ENCODE data around the gene TMEM33.

TMEM33 gene

DNA sequence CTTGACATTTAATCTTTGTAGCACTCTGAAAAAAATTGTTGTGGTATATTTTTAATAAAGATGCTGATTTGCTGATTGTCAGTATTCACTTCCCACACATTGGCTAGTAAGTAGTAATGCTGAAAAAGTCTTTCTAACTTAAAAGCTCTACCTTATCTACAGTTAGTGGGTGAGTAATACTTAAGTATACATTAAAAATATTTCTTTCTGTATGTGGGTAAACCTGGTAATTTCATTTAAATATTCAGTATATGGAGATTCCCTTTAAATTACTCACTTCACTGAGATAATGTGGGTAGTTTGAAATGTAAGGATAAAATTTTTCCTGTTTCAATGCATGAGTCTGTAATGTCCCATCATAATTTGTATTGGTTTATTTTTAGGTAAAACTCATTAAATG is 5.6 kb downstream of the TMEM33 start:
- DNase-seq: no peak

DNA sequence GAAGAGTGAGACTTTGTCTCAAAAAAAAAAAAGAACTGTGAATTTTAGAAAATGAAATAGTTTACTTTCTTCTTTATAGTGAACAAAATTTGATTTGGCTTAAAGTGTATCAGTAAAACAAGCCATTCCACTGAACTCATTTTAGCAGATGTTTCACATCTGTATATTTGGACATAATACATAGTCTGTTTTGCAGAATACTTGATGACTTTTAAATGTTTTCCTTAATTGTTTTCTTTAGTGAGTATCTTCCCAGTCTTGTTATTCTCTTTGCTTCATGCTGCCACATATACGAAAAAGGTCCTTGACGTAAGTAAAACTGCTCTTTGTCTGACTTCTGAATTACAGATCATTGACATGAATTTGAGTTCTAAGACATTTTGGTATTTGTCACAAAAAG is 8.3 kb downstream of the TMEM33 start:
- no peak for DNase-seq

DNA sequence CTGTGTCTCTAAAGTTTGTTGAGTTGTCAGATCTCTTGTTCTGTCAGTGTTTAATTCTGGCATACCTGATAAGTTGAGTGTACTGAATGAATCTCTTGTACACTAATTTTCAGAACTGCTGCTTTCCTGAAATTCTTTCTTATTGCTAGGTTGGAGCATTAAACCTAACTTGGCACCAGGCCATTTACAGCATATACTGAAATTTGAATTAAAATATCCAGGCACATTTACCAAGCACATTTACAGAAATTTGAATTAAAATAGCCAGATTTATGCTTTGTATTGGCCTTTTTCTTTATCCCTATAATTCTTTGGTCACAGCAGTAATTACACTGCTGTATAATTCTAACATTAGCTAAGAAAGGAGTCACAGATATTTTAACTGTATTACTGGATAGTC is 8.9 kb downstream of the TMEM33 start:
- no peak for DNase-seq

DNA sequence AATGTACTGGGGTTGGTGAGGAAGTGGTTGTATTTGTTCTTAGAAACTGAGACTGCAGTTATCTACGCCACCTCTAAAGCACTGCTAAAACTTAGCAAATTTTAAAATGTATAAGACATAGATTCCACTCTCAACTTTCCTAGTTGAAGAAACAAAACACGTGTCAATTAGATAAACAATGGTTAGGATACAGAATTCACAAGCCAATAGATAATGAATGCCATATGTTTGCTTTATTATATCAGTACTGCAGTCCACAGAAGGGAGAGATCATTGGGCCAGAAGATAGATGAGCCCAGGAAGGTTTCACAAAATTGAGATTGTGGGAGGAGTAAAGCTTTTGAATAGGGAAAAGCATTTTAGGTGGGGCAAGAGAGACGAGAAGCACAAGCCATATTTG is 14.3 kb downstream of the TMEM33 start:
- no peak for DNase-seq

DNA sequence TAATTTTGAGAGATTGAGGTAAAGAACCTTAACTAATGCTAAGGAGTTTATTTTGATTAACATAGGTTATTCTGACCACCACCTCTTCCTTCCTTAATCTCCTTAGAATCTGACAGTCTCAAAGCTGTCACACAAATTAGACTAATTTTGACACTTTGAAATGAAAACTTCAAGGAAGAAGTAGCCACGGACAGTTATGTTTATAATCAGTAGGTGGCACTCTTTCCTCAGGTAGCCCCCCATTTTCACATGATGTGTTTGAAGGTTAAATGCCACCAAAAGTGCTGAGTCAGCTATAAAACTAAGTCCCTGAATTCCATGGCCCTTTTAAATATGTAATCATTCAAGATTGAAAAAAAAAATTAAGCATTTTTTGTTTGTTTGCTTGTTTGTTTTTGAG is 22.4 kb downstream of the TMEM33 start:
- peak; percentile 21 for DNase-seq

DNA sequence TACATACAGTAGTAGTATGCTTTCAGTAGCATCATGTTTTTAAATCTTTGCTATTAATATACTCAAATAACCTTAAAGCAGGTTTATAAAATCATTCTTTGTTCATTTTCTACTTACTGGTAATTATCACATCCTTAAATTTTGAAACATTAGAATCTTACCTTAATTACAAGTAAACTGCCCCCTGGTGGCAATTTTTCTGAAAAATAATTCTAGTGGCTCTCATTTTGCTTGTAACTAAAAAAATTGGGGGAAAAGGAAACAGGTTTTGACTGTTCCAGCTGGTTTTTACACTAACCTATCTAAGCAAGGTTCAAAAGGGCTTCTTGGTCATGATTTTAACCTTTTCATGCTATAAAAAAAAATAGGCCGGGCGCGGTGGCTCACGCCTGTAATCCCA is 27.9 kb downstream of the TMEM33 start:
- DNase-seq: no peak

DNA sequence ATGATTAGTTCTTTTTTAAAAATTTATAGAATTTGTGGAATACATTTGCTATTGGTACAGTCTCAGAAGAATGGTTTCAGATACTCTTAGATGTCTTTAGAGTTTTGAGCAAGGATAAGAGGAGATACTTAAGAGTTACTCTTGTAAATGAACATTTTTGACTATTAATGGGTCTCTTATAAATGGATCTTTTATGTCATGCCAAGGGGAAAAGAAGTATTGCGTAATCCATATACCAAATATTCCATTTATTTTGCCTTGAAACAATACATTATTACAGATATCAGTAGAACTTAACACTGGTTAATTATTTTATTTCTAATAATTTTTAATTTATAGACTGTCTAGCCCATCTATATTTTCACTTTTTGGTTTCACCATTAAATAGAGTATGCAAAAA is 29.2 kb downstream of the TMEM33 start:
- DNase-seq: no peak

DNA sequence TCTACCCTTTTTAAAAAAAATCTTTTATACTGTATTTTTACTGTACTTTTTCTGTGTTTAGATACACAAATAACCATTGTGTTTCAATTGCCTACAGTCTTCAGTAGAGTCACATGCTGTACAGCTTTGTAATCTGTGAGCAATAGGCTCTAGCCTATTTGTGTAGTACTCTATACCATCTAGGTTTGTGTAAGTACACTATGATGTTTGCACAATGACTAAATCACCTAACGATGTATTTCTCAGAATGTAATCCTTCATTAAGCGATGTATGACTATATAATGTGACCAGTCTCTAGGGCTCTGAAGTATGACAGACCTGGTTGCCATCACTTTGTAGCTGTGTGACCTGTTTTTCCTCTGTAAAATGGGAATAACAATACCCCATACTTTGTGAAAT is 32.2 kb downstream of the TMEM33 start:
- no peak for DNase-seq

DNA sequence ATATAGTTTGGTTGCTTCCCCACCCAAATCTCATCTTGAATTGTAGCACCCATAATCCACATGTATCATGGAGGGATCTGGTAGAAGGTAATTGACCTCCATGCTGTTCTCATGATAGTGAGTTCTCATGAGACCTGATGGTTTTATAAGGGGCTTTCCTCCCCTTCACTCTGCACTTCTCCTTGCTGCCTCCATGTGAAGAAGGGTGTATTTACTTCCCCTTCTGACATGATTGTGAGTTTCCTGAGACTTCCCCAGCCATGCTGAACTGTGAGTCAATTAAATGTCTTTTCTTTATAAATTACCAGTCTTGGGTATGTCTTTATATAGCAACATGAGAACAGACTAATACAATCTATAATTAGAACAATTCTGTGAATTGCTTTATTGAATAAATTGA is 34.4 kb downstream of the TMEM33 start:
- DNase-seq: no peak

DNA sequence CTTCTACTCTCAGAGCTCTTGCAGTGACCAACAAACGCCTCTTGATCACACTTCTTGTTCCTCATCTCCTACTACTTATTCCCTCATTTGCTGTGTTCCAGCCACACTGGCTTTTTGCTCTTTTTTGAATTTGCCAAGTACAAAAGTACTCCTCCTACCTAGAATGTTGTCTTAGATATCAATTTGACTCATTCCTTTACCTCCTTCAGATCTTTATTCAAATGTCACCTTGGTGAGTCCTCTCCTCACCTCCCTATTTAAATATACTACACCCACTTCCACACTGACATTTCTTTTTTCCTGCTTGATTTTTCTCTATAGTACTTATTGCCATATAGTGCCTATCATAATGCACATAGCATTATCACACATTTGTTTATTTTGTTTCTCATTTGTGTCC is 40.1 kb downstream of the TMEM33 start:
- no peak for DNase-seq

DNA sequence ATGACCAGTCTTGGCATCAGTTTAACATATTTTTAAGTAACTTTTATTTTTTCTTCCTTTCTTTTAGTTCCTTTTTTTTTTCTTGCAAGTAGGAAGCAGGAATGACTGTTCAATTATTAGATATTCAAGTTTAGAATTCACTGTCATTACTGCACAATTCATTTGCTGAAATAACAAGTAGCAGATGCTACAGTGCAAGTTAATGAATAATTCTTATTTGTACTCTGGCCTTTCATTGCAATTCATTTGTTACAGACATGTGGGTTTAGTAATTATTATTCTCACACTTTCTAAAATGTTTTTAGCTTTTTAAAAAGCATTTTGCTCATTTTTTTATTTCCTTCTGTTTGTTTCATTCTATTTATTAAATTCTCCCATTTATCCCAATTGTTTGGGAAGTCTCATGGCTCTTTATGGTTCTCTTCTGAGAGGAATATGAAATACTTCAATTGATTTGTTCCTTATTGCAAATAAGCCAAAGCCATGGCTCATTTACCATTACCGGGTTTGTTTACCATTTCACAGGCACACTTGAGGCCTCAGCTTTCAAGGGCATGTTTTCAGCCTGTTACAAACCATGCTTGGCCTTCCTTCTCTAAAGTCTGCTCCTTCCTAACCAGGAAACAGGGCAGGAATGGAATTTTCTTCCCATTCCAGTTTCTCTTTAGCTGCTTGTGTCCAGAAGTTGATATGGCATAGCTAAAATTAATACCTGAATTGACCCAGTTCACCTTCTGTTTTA is 41.7 kb downstream of the TMEM33 start:
- no peak for DNase-seq

DNA sequence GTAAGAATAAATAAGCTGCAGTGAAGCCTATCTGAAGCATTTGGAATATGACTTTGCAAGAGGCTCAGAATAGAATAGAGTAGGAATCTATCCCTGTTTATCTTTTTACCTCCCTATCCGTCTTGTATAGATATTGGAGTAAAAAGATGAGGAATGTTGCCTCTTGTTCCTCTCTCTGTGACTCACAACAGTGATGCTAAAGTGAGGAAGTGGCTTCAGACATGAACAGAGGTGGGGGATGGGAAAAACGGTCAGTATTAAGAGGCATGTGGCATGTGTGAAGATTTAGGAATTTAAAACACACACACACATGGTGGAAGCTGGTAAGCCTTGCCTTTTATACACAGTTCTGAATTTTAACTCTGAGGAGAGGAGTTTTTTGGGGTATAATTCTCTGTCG is 42.5 kb downstream of the TMEM33 start:
- no peak for DNase-seq

DNA sequence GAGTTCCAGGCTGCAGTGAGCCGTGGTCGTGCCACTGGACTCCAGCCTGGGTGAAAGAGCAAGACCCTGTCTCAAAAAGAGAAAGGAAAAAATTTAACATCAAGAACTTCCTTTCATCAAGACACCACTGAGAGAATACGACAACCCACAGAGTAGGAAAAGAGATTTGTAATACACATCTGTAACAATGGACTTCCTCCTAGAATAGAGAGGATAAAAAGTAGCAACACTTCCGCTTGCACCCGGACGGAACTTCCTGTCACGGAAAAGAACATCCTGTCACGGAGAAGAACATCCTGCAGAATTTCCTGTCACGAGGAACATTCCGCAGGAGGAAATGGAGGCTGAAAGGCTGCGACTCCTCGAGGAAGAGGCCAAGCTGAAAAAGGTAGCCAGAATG is 46.2 kb downstream of the TMEM33 start, which contains the start of gene DCAF4L1:
Gene DCAF4L1, plus strand, starts transcription at position 301 of the 400 bp plus-strand sequence. Its CDS starts 37 bp downstream, at position 338.
- DNase-seq: no peak

DNA sequence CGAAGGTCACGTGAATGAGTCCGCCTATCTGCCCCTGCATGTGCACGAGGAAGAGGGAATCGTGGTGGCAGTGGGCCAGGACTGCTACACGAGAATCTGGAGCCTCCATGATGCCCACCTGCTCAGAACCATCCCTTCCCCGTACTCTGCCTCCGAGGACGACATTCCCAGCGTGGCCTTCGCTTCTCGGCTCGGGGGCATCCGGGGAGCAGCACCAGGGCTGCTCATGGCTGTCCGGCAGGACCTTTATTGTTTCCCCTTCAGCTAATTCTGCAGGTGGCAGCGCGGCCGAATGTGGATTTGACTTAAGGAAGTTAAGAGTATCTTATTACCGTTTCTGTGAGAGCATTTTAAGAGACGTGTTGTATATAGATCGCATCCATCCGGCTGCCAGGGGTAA is 47.5 kb downstream of the TMEM33 start:
- no peak for DNase-seq

DNA sequence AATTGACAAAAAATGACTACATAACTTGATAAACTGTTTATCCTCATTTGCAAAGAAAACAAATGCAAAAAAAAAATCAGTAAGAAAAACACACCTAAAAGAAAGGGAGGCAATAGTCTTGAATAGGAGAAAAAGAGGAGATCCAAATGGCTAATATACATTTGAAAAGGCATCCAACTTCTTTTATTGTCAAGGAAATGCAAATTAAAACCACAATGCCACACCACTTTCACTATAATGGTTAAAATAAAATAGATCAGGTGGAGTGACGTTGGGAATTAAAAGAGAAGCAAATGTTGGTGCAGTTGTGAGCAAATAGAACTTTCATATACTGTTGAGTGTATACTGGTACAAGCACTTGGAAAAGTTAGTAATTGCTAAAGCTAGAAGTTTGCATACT is 49.9 kb downstream of the TMEM33 start:
- DNase-seq: no peak

DNA sequence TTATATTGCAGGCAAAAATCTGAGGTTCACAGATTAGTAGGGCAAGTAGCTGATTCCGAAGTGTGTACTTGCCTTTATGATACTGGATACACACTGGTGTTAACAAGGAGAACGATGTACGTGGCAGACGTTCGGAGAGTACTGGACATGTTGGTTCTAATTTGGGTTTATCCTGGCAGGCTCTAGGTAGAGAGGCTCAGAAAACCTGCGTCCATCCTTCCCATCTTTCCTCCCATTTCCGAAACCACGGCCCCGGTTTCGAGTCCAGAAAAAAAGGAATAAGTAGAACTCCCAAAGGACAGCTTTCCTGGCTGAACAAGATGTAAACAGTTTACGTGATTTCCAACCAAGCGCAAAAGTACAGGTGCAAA is 54.8 kb downstream of the TMEM33 start:
- no peak for DNase-seq

DNA sequence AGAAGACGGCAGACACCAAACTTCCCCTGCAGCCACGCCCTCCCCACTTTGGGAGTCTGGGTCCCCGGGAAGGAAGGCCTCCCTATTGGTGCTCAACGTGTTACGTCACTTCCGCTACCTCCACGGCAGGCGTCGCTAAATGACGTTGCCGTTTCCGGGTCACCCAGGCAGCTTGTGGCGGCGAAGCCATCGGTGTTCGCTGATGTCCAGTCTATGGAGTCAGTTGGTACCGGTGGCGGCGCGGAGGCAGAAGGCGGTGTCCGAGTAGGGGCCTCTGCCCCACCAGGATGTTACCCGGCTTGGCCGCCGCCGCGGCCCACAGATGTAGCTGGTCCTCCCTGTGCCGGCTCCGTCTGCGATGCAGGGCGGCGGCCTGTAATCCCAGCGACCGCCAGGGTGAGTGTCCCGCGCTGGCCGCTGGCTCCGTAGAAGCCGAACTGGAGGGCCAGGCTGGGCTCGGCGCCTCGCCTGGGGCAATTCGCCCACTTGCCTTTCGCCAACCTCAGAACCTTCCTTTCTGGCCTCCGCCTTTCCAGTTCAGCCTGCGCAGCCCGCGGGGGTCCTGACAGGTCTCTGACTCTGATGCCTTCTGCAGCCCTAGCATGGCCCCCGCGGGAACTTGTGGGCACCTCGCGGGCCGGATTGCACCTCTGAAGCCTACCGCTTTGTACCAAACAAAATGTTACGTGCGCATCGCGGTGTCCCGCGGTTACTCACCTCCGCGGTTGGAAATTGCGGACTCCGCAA is 55.3 kb downstream of the TMEM33 start, which contains the start of gene SLC30A9:
Gene SLC30A9, plus strand, starts transcription at position 166 of the 747 bp plus-strand sequence. Its CDS starts 122 bp downstream, at position 288.
- peak; percentile 93 for DNase-seq

DNA sequence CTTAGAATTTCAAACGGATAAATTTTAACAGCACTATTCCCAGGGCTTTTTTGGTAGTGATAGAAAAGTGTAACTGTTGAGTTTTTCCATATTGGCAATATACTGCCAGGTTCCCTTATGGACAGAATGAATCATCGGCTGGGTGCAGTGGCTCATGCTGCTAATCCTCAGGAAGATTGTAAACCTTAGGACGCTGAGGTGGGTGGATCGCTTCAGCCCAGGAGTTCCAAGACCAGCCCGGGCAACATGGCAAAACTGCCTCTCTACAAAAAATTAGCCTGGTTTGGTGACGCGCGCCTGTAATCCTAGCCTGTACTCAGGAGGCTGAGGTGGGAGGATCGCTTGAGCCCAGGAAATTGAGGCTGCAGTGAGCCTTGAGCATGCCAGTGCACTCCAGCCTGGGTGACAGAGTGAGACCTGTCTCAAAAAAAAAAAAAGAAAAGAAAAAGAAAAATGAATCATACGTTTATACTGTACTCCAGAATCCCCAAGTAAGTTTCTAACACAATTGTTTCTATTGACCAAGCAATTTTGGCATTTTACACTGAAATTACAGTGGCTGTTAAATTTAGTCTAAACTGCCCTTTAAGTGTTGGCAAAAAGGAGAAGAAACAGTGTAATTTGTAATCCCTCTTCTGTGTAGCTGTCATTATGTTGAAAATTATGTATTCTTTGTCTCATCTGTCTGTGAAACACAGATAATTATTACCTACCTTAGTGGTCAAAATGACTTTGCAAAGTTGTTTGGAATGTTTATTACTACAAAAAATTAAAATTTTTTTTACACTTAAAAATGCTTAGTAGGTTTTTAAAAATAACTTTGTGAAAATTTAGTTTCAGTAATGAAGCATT is 56.9 kb downstream of the TMEM33 start:
- DNase-seq: no peak

DNA sequence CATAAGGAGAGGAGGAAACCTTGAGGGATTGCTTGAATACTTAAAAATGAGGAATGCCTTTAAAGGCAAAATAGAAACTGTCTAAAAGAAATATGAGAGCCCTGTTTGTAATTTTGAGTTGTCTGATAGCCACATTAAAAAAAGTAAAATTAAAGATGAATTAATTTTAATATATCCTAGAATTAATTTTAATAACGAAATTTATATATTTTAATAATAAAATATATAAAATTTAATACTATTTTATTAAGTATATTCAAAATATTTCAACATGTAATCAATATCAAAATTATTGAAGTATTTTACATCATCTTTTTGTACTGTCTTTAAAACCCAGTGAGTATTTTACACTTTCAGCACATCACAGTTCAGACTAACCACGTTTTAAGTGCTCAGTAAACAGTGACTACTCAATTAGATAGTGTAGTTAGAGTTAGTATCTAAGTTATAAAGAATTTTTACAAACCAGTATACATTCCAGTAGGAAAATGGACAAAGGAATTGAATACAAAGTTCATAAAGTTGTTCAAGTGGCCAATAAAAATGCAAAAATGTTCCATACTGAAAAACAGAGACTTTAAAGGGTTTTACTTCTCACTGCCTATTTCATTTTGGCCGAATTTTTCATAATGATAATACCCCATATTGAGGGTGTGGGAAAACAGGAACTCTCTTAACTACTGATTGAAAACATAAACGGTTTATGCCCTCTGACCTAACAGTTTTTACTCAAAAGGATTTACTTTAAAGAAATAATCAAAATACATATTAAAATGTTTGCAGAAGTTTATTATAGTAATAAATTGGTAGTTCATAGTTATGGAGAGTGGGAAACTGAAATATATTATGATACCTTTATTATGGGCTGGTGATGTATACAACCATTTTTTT is 58.0 kb downstream of the TMEM33 start:
- no peak for DNase-seq

DNA sequence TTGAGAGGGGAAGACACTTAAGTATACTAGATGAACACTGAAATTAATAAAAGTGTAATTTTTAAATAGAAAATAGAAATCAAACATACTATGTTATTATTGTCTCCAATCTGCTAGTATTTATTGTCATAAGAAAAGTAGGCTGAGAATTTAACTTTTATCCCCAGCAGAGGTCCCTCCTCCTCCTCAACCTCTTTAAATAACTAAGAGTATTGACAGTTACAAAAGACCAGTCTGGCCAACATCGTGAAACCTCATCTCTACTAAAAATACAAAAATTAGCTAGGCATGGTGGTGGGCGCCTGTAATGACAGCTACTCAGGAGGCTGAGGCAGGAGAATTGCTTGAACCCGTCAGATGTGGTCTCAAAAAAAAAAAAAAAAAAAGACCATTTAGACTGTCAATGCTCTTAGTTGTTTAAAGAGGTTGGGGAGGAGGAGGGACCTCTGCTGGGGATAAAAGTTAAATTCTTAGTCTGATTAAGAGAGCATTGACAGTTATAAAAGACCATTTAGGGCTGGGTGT is 59.3 kb downstream of the TMEM33 start:
- DNase-seq: no peak

DNA sequence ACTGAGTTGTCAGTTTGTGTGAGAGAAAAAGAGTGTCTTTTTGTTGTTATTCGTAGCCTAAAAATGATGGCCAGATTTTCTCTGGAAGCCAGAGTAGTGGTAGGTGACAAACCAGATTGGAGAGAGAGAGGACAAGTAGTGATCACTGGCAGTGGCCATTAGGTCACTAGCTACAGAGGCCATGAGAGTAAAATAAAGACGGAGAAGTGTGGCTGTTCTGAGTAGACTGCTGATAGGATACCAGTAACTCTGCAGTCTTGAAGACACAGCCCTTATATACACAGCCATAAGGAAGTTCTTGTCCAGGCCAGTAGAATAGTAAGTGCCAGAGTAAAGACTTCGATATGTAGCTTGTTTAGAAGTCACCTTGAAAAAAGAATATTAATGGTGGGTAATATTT is 62.8 kb downstream of the TMEM33 start:
- DNase-seq: no peak

DNA sequence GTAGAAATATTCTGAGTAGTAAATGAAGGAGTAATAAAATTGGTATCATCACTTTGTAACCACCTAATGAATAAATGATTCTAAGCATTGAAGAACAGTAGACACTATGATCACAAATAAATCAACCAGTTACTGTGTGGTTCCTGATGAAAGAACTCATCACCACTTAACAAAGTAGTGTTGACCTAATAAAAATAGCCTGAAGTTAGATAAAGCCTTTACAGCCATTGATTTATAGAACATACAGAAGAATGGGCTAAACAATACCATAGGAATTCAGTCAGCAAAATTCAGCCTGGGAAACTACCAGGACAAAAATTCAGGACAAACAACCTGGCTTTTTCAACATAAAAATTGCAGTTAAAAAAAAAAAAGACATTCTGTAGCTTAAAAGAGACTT is 64.1 kb downstream of the TMEM33 start:
- no peak for DNase-seq

Data from central memory CD4-positive, alpha-beta T cell (primary cell).